ENCODE results near the gene GLG1.
"Not testable (repeated sequence)": the region's sequence is repeated elsewhere in the genome, so short reads cannot be mapped to it uniquely, and the experiment has no call there.

GRCh38 chr16:74410981-74411380 is 195.9 kb downstream of the GLG1 start:
- TF ChIP-seq, protein P1, sequence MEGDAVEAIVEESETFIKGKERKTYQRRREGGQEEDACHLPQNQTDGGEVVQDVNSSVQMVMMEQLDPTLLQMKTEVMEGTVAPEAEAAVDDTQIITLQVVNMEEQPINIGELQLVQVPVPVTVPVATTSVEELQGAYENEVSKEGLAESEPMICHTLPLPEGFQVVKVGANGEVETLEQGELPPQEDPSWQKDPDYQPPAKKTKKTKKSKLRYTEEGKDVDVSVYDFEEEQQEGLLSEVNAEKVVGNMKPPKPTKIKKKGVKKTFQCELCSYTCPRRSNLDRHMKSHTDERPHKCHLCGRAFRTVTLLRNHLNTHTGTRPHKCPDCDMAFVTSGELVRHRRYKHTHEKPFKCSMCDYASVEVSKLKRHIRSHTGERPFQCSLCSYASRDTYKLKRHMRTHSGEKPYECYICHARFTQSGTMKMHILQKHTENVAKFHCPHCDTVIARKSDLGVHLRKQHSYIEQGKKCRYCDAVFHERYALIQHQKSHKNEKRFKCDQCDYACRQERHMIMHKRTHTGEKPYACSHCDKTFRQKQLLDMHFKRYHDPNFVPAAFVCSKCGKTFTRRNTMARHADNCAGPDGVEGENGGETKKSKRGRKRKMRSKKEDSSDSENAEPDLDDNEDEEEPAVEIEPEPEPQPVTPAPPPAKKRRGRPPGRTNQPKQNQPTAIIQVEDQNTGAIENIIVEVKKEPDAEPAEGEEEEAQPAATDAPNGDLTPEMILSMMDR (conservative IDR thresholded peaks at IDR 0.05) = not testable (repeated sequence)
- TF ChIP-seq EZH2 (IDR thresholded peaks at IDR 0.05; ENCODE audit: low read depth) = not testable (repeated sequence)

Measured in PC-9 (cell line).